HepG2 (cell line): ENCODE data around the gene RPL39. TPM values are rescaled to one million over a fixed set of nuclear protein-coding genes. Genes with fewer than 3 reads are reported as not detected.

Source experiments
- ATAC-seq: fragments of 200-7000 bp; cut with Tn5 transposase; 3 replicates; pipeline ENCODE4 v1.9.1; 2020; ENCODE audit warnings: mild to moderate bottlenecking, moderate library complexity
- BruUV-seq: library from RNA; stranded (reverse); fragments of 400-500 nt; replicated peaks from 2 replicates; lab custom pipeline; 2021; lab: Mats Ljungman, UMichigan
- CTCF ChIA-PET: fragments of 300-600 bp; formaldehyde crosslinking; extraction: SDS; loops from one replicate; lab custom pipeline; 2021; ENCODE audit warnings: low total read pairs, inconsistent platforms, low intra/inter-chr PET ratio; lab: Yijun Ruan, JAX
- POLR2A ChIA-PET: fragments of 350-600 bp; sonication (Branson Sonifier 250); formaldehyde crosslinking; loops from one replicate; lab custom pipeline; 2020; ENCODE audit warnings: antibody characterized with exemption, inconsistent platforms; lab: Yijun Ruan, JAX
- DNase-seq: peaks from one replicate; pipeline ENCODE4 v3.0.0-alpha.2; 2015; ENCODE audit warnings: low spot score
- FAIRE-seq: peaks from 3 replicates; lab custom pipeline; 2011; peaks lifted over from hg19 to GRCh38; lab: Jason Lieb, UNC
- H2AFZ ChIP-seq: one replicate; pipeline ENCODE4 v1.6.1; 2011; ENCODE audit warnings: low read length, inconsistent platforms
- H3K27ac ChIP-seq: fragments of 300-600 bp; 3 replicates; pipeline ENCODE4 v1.8.0; 2011; ENCODE audit warnings: mixed run types, mild to moderate bottlenecking, mixed read lengths, low read length, inconsistent platforms; ENCODE audit not compliant: insufficient read depth; ENCODE audit errors: extremely low read length
- H3K27me3 ChIP-seq, 2 experiments: fragments of 200-600 bp in 1 of 2; 2 replicates in 1 of 2; 3 replicates in 1 of 2; pipeline versions ENCODE4 v1.6.0 to v1.8.0; 2011; ENCODE audit warnings: low read length in 2 of 2, mild to moderate bottlenecking in 2 of 2, moderate library complexity in 2 of 2, inconsistent platforms in 1 of 2; ENCODE audit not compliant: insufficient read depth in 2 of 2, control insufficient read depth in 1 of 2
- H3K36me3 ChIP-seq, 2 experiments: fragments of 200-600 bp in 1 of 2; replicated peaks in 1 of 2; 2 replicates in 1 of 2; 3 replicates in 1 of 2; pipeline versions ENCODE4 v1.5.1 to v1.8.0; 2011; ENCODE audit warnings: low read length in 2 of 2, inconsistent platforms in 1 of 2; ENCODE audit not compliant: insufficient read depth in 2 of 2, control insufficient read depth in 1 of 2
- H3K4me1 ChIP-seq: 2 replicates; pipeline ENCODE4 v1.5.1; 2012; ENCODE audit warnings: low read length, inconsistent platforms; ENCODE audit not compliant: insufficient read depth
- H3K4me2 ChIP-seq: 2 replicates; pipeline ENCODE4 v1.6.0; 2011; ENCODE audit warnings: low read depth, low read length, inconsistent platforms
- H3K4me3 ChIP-seq, 3 experiments: fragments of 200-600 bp in 1 of 3; sonication (generic), shearing (Covaris generic) in 1 of 3; replicated peaks in 1 of 3; 2 replicates each; pipeline ENCODE4 v1.5.1; 2011 to 2016; ENCODE audit warnings: low read length in 3 of 3, inconsistent platforms in 2 of 3, low read depth in 2 of 3, mild to moderate bottlenecking in 2 of 3, control low read depth in 1 of 3, mixed read lengths in 1 of 3; ENCODE audit not compliant: insufficient read depth in 1 of 3
- H3K79me2 ChIP-seq: one replicate; pipeline ENCODE4 v1.6.1; 2011; ENCODE audit warnings: low read length, inconsistent platforms; ENCODE audit not compliant: insufficient read depth
- H3K9ac ChIP-seq: 2 replicates; pipeline ENCODE4 v1.6.0; 2011; ENCODE audit warnings: mild to moderate bottlenecking, low read depth, low read length, inconsistent platforms; ENCODE audit not compliant: insufficient read depth
- H3K9me3 ChIP-seq: 2 replicates; pipeline ENCODE4 v1.5.1; 2012; ENCODE audit warnings: mild to moderate bottlenecking, low read length
- H4K20me1 ChIP-seq: 2 replicates; pipeline ENCODE4 v1.6.0; 2011; ENCODE audit warnings: inconsistent platforms, mild to moderate bottlenecking, low read length, moderate library complexity; ENCODE audit not compliant: insufficient read depth
- ATF7 ChIP-seq, 2 experiments: fragments of 450-650 bp in 1 of 2; sonication (generic) in 1 of 2; formaldehyde crosslinking in 1 of 2; IDR thresholded peaks; 2 replicates each; pipeline versions ENCODE4 v1.4.0 to v1.6.1; 2016 to 2020; ENCODE audit warnings: antibody characterized with exemption in 1 of 2, mild to moderate bottlenecking in 1 of 2, missing genetic modification reagents in 1 of 2
- ATF7-NPFF ChIP-seq: sonication (generic); formaldehyde crosslinking; IDR thresholded peaks from 2 replicates; pipeline ENCODE4 v1.8.1; 2023; ENCODE audit warnings: mild to moderate bottlenecking, low read depth, missing genetic modification reagents, moderate library complexity
- JARID2 ChIP-seq: sonication (generic); formaldehyde crosslinking; IDR thresholded peaks from 2 replicates; pipeline ENCODE4 v1.8.1; 2023; ENCODE audit warnings: missing genetic modification reagents, inconsistent platforms; ENCODE audit not compliant: insufficient replicate concordance
- KAT2B ChIP-seq: fragments of 150-350 bp; IDR thresholded peaks from 2 replicates; pipeline ENCODE4 v1.6.1; 2014; ENCODE audit warnings: low read depth, low read length, borderline replicate concordance
- NR2F2 ChIP-seq: IDR thresholded peaks from 2 replicates; pipeline ENCODE4 v1.6.1; 2012; ENCODE audit warnings: low read depth, inconsistent platforms, borderline replicate concordance
- PHF21A ChIP-seq: sonication (generic); formaldehyde crosslinking; IDR thresholded peaks from 2 replicates; pipeline ENCODE4 v1.5.0; 2020; ENCODE audit warnings: mild to moderate bottlenecking, missing genetic modification reagents
- RFX3 ChIP-seq: IDR thresholded peaks from 2 replicates; pipeline ENCODE4 v1.6.1; 2016; ENCODE audit warnings: missing biosample characterization, missing genetic modification reagents
- SMAD1 ChIP-seq: sonication (generic); formaldehyde crosslinking; IDR thresholded peaks from 2 replicates; pipeline ENCODE4 v1.4.0; 2020; ENCODE audit warnings: missing genetic modification reagents, low read depth, mild to moderate bottlenecking, borderline replicate concordance
- TAF15 ChIP-seq: fragments of 200-400 bp; formaldehyde crosslinking; IDR thresholded peaks from one replicate; pipeline ENCODE4 v1.6.1; 2018; ENCODE audit warnings: mild to moderate bottlenecking, low read depth, low read length; ENCODE audit not compliant: poor library complexity, severe bottlenecking
- ZBTB33 ChIP-seq: sonication (generic); formaldehyde crosslinking; IDR thresholded peaks from 2 replicates; pipeline ENCODE4 v1.4.0; 2020; ENCODE audit warnings: missing genetic modification reagents
- ZBTB38 ChIP-seq: sonication (generic); formaldehyde crosslinking; IDR thresholded peaks from 2 replicates; pipeline ENCODE4 v1.5.1; 2020; ENCODE audit warnings: mild to moderate bottlenecking, missing genetic modification reagents
- ZBTB46 ChIP-seq: sonication (generic); formaldehyde crosslinking; IDR thresholded peaks from 2 replicates; pipeline ENCODE4 v1.4.0; 2020; ENCODE audit warnings: mild to moderate bottlenecking, missing genetic modification reagents, borderline replicate concordance
- ZFP41 ChIP-seq: sonication (generic); formaldehyde crosslinking; IDR thresholded peaks from 2 replicates; pipeline ENCODE4 v1.4.0; 2020; ENCODE audit warnings: mild to moderate bottlenecking, missing genetic modification reagents, borderline replicate concordance
- ZHX1 ChIP-seq: sonication (generic); formaldehyde crosslinking; IDR thresholded peaks from 2 replicates; pipeline ENCODE4 v1.8.1; 2022; ENCODE audit warnings: low read depth, mild to moderate bottlenecking, missing genetic modification reagents
- ZNF136 ChIP-seq: sonication (generic); formaldehyde crosslinking; IDR thresholded peaks from 2 replicates; pipeline ENCODE4 v1.8.1; 2022; ENCODE audit warnings: low read depth, mild to moderate bottlenecking, moderate library complexity, missing genetic modification reagents
- ZNF24 ChIP-seq: fragments of 450-650 bp; IDR thresholded peaks from 2 replicates; pipeline ENCODE4 v1.6.1; 2017; ENCODE audit warnings: antibody characterized with exemption, mild to moderate bottlenecking
- ZNF564 ChIP-seq: sonication (generic); formaldehyde crosslinking; IDR thresholded peaks from 2 replicates; pipeline ENCODE4 v1.8.1; 2023; ENCODE audit warnings: mild to moderate bottlenecking, missing genetic modification reagents
- ZNF747 ChIP-seq: sonication (generic); formaldehyde crosslinking; IDR thresholded peaks from 2 replicates; pipeline ENCODE4 v1.8.1; 2023; ENCODE audit warnings: missing genetic modification reagents, mild to moderate bottlenecking, borderline replicate concordance
- ZSCAN22 ChIP-seq: sonication (generic); formaldehyde crosslinking; IDR thresholded peaks from 2 replicates; pipeline ENCODE4 v1.4.0; 2020; ENCODE audit warnings: mild to moderate bottlenecking, missing genetic modification reagents
- WGBS: methylation state at CpG from one replicate; pipeline ENCODE4 v1.1.6; 2017; ENCODE audit warnings: low lambda C conversion rate; 5-methylcytosine and 5-hydroxymethylcytosine counted together
- in situ Hi-C: cut with HindIII; loops from 2 replicates; pipeline ENCODE4 v1.10.0; 2017; ENCODE audit warnings: low pct_unique_long_range_greater_than_20kb; ENCODE audit not compliant: extremely low pct_ligation_motif_present
- intact Hi-C: fragments of 100-400 bp; cut with micrococcal nuclease; formaldehyde crosslinking; loops from one replicate; pipeline ENCODE4 v1.10.0; 2022; ENCODE audit not compliant: unreplicated experiment
- polyA plus RNA-seq, 8 experiments: library from polyadenylated mRNA; depleted of rRNA in 3 of 8; stranded (reverse) in 7 of 8; unstranded in 1 of 8; fragments of >200 nt; fragmentation: Illumina TruSeq in 4 of 8; extraction: Trizol in 4 of 8; gene quantifications; 2 replicates each; pipeline versions ENCODE4 v1.2.1 to v1.2.3, GENCODE V29; 2011 to 2016; ENCODE audit warnings: low read depth in 4 of 8, missing spikeins in 1 of 8, mixed read lengths in 1 of 8; ENCODE audit not compliant: insufficient read depth in 1 of 8
- total RNA-seq, 5 experiments: library from RNA; depleted of rRNA; stranded (reverse); fragments of >200 nt; fragmentation: Illumina TruSeq; extraction: Trizol; gene quantifications; 2 replicates each; pipeline ENCODE4 v1.2.3, GENCODE V29; 2016; ENCODE audit warnings: low read depth in 1 of 5

The RPL39 gene
- total and polyA plus RNA-seq, 2 of the 13 experiments (the other 11 are each of a cell fraction or from before 2014, with no cell fraction given): 2,312 to 3,547 TPM

- no peaks in the 10 kb centered on the region for H3K36me3 ChIP-seq
- H4K20me1 ChIP-seq: no peaks in the 10 kb centered on the region
- peak overlapping the region; percentile 80 for H3K4me2 ChIP-seq
- no peak overlapping the region for H3K9ac ChIP-seq
- H3K27me3 ChIP-seq: no peaks in the 10 kb centered on the region
- peaks cover 48% of the 10 kb centered on the region for H3K4me1 ChIP-seq
- no peaks in the 10 kb centered on the region for H3K9me3 ChIP-seq
- H3K79me2 ChIP-seq: no peaks in the 10 kb centered on the region
- FAIRE-seq (no peak), DNase-seq (no peak), ATAC-seq (no peak)
- peak overlapping the region in 2 of 3 experiments; percentile 64 to 69; a peak in 3 of 6 replicates for H3K4me3 ChIP-seq
- WGBS: 86% methylated on average over 27 of the region's 44 CpGs
- in situ Hi-C loops (no loop called here), intact Hi-C loops (no loop called here)
- no TSS peak for BruUV-seq
- ChIA-PET POLR2A (interaction anchor here (1.0 to 4.5 kb wide), 2 partner anchors 26 to 32 kb away, joined by 5 to 54 read pairs; partner anchors contain the start of gene RPL39), CTCF (no interaction called here)
- H3K27ac ChIP-seq: no peak overlapping the region
- H2AFZ ChIP-seq: no peak overlapping the region
- TF ChIP-seq ATF7 (IDR thresholded peaks at IDR 0.05) (no peak), ATF7 (CRISPR knock-in tag; IDR thresholded peaks at IDR 0.05) (no peak), ZNF136 (CRISPR knock-in tag) (no peak), ZBTB33 (CRISPR knock-in tag) (peak; percentile 86), ZBTB38 (CRISPR knock-in tag) (peak; percentile 77), ZNF564 (CRISPR knock-in tag) (no peak), ZNF24 (no peak), ZSCAN22 (no peak), SMAD1 (CRISPR knock-in tag) (no peak), JARID2 (no peak), PHF21A (CRISPR knock-in tag) (no peak), ZHX1 (CRISPR knock-in tag) (0 out of 2 replicates have a peak, but pooled peaks have one; percentile 24), ZFP41 (no peak), ATF7-NPFF (CRISPR knock-in tag) (no peak), TAF15 (no peak), RFX3 (CRISPR knock-in tag) (no peak), KAT2B (no peak), ZNF747 (no peak), ZBTB46 (CRISPR knock-in tag) (no peak), NR2F2 (no peak)
These were observed 32.1 kb downstream of the RPL39 start for GRCh38 chrX:119759248-119759766.
